ENCODE data around the gene TMBIM6.

The TMBIM6 gene

GRCh38 chr12:49761677-49762467, 20.5 kb downstream of the TMBIM6 start:
- no peak for TF ChIP-seq GATA3 (IDR thresholded peaks at IDR 0.05; ENCODE audit: low read depth, low read length)
- TF ChIP-seq GATA2 (IDR thresholded peaks at IDR 0.05; ENCODE audit: low read depth, low read length) = no peak

GRCh38 chr12:49762468-49762847, 21.1 kb downstream of the TMBIM6 start:
- TF ChIP-seq GATA3 (IDR thresholded peaks at IDR 0.05; ENCODE audit: low read depth, low read length) = no peak
- no peak for TF ChIP-seq GATA2 (IDR thresholded peaks at IDR 0.05; ENCODE audit: low read depth, low read length)

GRCh38 chr12:49763006-49763591, 21.7 kb downstream of the TMBIM6 start:
- TF ChIP-seq GATA3 (IDR thresholded peaks at IDR 0.05; ENCODE audit: low read depth, low read length) = no peak
- TF ChIP-seq GATA2 (IDR thresholded peaks at IDR 0.05; ENCODE audit: low read depth, low read length) = no peak

- TF ChIP-seq GATA2 (IDR thresholded peaks at IDR 0.05; ENCODE audit: low read depth, low read length) = no peak
- no peak for TF ChIP-seq GATA3 (IDR thresholded peaks at IDR 0.05; ENCODE audit: low read depth, low read length)
Observed at GRCh38 chr12:49764126-49764525, 22.8 kb downstream of the TMBIM6 start.

- no peak for TF ChIP-seq GATA2 (IDR thresholded peaks at IDR 0.05; ENCODE audit: low read depth, low read length)
- TF ChIP-seq GATA3 (IDR thresholded peaks at IDR 0.05; ENCODE audit: low read depth, low read length) = no peak
Observed at GRCh38 chr12:49766115-49766455, 24.7 kb downstream of the TMBIM6 start.

GRCh38 chr12:49767333-49767732, 26.0 kb downstream of the TMBIM6 start:
- no peak for TF ChIP-seq GATA3 (IDR thresholded peaks at IDR 0.05; ENCODE audit: low read depth, low read length)
- no peak for TF ChIP-seq GATA2 (IDR thresholded peaks at IDR 0.05; ENCODE audit: low read depth, low read length)

GRCh38 chr12:49776413-49776812, 35.1 kb downstream of the TMBIM6 start:
- TF ChIP-seq GATA2 (IDR thresholded peaks at IDR 0.05; ENCODE audit: low read depth, low read length) = no peak
- TF ChIP-seq GATA3 (IDR thresholded peaks at IDR 0.05; ENCODE audit: low read depth, low read length) = no peak

GRCh38 chr12:49776858-49777257, 35.5 kb downstream of the TMBIM6 start:
- TF ChIP-seq GATA2 (IDR thresholded peaks at IDR 0.05; ENCODE audit: low read depth, low read length) = no peak
- TF ChIP-seq GATA3 (IDR thresholded peaks at IDR 0.05; ENCODE audit: low read depth, low read length) = no peak

- no peak for TF ChIP-seq GATA2 (IDR thresholded peaks at IDR 0.05; ENCODE audit: low read depth, low read length)
- TF ChIP-seq GATA3 (IDR thresholded peaks at IDR 0.05; ENCODE audit: low read depth, low read length) = no peak
Observed at GRCh38 chr12:49777341-49777740, 36.0 kb downstream of the TMBIM6 start.

- TF ChIP-seq GATA3 (IDR thresholded peaks at IDR 0.05; ENCODE audit: low read depth, low read length) = no peak
- no peak for TF ChIP-seq GATA2 (IDR thresholded peaks at IDR 0.05; ENCODE audit: low read depth, low read length)
Observed at GRCh38 chr12:49777800-49778748, 36.7 kb downstream of the TMBIM6 start.

GRCh38 chr12:49779581-49779980, 38.2 kb downstream of the TMBIM6 start:
- TF ChIP-seq GATA3 (IDR thresholded peaks at IDR 0.05; ENCODE audit: low read depth, low read length) (no peak), GATA2 (IDR thresholded peaks at IDR 0.05; ENCODE audit: low read depth, low read length) (no peak)

- TF ChIP-seq GATA3 (IDR thresholded peaks at IDR 0.05; ENCODE audit: low read depth, low read length) (no peak), GATA2 (IDR thresholded peaks at IDR 0.05; ENCODE audit: low read depth, low read length) (no peak)
Observed at GRCh38 chr12:49783917-49784676, 42.7 kb downstream of the TMBIM6 start.

GRCh38 chr12:49784756-49785409, 43.5 kb downstream of the TMBIM6 start:
- no peak for TF ChIP-seq GATA2 (IDR thresholded peaks at IDR 0.05; ENCODE audit: low read depth, low read length)
- no peak for TF ChIP-seq GATA3 (IDR thresholded peaks at IDR 0.05; ENCODE audit: low read depth, low read length)

Measured in SH-SY5Y (cell line).